CD8-positive, alpha-beta memory T cell (primary cell): ENCODE data around the gene SLAIN2. TPM values are rescaled to one million over a fixed set of nuclear protein-coding genes. Genes with fewer than 3 reads are reported as not detected.
A peak's percentile ranks its signal among the peaks of the same experiment; 100 is the strongest.
"Not testable (repeated sequence)": the region's sequence is repeated elsewhere in the genome, so short reads cannot be mapped to it uniquely, and the experiment has no call there.

ENCODE experiments used
- CTCF ChIA-PET: fragments of 350-600 bp; sonication (Branson Sonifier 250); formaldehyde crosslinking; loops from one replicate; lab custom pipeline; 2021; ENCODE audit warnings: antibody characterized with exemption; lab: Charles Lee
- POLR2A ChIA-PET: fragments of 350-600 bp; sonication (Branson Sonifier 250); formaldehyde crosslinking; loops from one replicate; lab custom pipeline; 2021; ENCODE audit warnings: antibody characterized with exemption; lab: Charles Lee
- DNase-seq, 5 donors: peaks; one replicate each; pipeline versions ENCODE4 v3.0.0 to v3.0.0-alpha.2; 2020 to 2022; ENCODE audit warnings: mixed read lengths in 1 of 5
- H3K27ac ChIP-seq: one replicate; pipeline ENCODE4 v1.7.0; 2013; ENCODE audit warnings: low read depth, mild to moderate bottlenecking, low read length, moderate library complexity
- H3K27me3 ChIP-seq: 2 replicates; pipeline ENCODE4 v1.7.0; 2013; ENCODE audit warnings: low read length, mild to moderate bottlenecking; ENCODE audit not compliant: insufficient read depth, poor library complexity, severe bottlenecking
- H3K36me3 ChIP-seq: 2 replicates; pipeline ENCODE4 v1.7.0; 2013; ENCODE audit warnings: mild to moderate bottlenecking, low read length, moderate library complexity; ENCODE audit not compliant: insufficient read depth
- H3K4me1 ChIP-seq: 2 replicates; pipeline ENCODE4 v1.7.0; 2013; ENCODE audit warnings: mild to moderate bottlenecking, low read length, moderate library complexity; ENCODE audit not compliant: insufficient read depth
- H3K4me3 ChIP-seq: 2 replicates; pipeline ENCODE4 v1.7.0; 2013; ENCODE audit warnings: mild to moderate bottlenecking, low read length
- H3K9me3 ChIP-seq: 2 replicates; pipeline ENCODE4 v1.7.0; 2013; ENCODE audit warnings: mild to moderate bottlenecking, low read length
- H3K27ac Mint-ChIP-seq, 8 donors: one replicate each; pipeline ENCODE4 v1.8.0; 2020 to 2021; ENCODE audit warnings: mixed read lengths in 8 of 8, mild to moderate bottlenecking in 6 of 8, inconsistent platforms in 3 of 8, moderate library complexity in 3 of 8
- H3K27me3 Mint-ChIP-seq, 2 donors: one replicate each; pipeline ENCODE4 v1.8.0; 2020 to 2021; ENCODE audit warnings: mixed read lengths in 2 of 2, mild to moderate bottlenecking in 1 of 2, moderate library complexity in 1 of 2
- H3K36me3 Mint-ChIP-seq, 3 donors: one replicate each; pipeline ENCODE4 v1.8.0; 2020 to 2021; ENCODE audit warnings: mixed read lengths in 3 of 3, inconsistent platforms in 1 of 3, mild to moderate bottlenecking in 1 of 3
- H3K4me1 Mint-ChIP-seq, 3 donors: one replicate each; pipeline ENCODE4 v1.8.0; 2020 to 2021; ENCODE audit warnings: mixed read lengths in 3 of 3, inconsistent platforms in 1 of 3, mild to moderate bottlenecking in 1 of 3
- H3K4me3 Mint-ChIP-seq, 7 donors: one replicate each; pipeline ENCODE4 v1.8.0; 2020 to 2021; ENCODE audit warnings: mixed read lengths in 7 of 7, mild to moderate bottlenecking in 6 of 7, moderate library complexity in 4 of 7, inconsistent platforms in 2 of 7
- H3K9me3 Mint-ChIP-seq, 5 donors: one replicate each; pipeline ENCODE4 v1.8.0; 2020 to 2022; ENCODE audit warnings: mixed read lengths in 5 of 5, mild to moderate bottlenecking in 3 of 5, moderate library complexity in 2 of 5, inconsistent platforms in 1 of 5
- polyA plus RNA-seq: library from polyadenylated mRNA; unstranded; fragments of 300-500 nt; fragmentation: Illumina TruSeq; gene quantifications from one replicate; pipeline ENCODE4 v1.2.3, GENCODE V29; 2021
- total RNA-seq, 2 experiments: library from RNA; stranded (reverse); gene quantifications; one replicate each; pipeline ENCODE4 v1.2.3, GENCODE V29; 2021

Gene SLAIN2
- 10 to 100 TPM; 72.2 to 86.8 TPM for total RNA-seq
- 26.4 TPM for polyA plus RNA-seq

DNA sequence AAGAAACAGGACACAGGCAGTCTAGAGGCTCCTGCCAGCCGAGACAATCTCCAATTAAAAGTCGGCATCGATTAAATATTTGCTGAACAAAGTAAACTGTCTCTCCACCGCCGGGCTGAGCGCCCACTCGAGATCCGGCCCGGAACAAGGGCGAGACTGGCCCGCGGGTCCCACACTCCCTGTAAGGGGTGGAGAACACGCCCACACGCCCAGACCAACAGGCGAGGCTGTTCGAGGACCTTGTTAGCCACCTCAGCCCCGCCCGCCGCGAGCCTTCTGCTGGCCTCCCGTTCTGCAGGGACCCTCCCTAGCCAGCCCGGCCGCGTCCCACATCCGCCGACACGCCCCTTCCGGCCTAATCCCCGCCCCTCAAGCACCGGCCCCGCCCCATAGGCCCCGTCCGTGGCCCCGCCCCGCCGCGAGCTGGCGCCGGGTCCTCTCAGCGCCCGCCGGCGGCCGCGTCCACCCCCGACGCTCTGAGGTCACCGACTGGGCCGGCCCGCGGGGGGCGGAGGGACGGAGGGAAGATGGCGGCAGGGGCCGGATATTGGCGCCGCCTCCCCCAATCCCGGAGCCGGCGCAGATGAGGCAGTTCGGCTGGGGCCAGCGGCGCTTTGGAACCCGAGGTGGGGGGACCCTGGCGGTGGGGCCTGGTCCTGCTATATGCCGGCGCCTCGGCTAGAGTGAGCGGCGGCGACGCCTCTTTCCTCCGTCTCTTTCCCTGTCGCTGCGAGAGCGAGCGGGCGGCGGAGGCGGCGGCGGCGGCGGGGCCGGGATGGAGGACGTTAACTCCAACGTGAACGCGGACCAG is at the start of gene SLAIN2:
Gene SLAIN2, plus strand, starts transcription at position 565 of the 811 bp plus-strand sequence. Its CDS starts 211 bp downstream, at position 776.
- Histone ChIP-seq H3K27ac (peak within 1 kb of the TSS; percentile 94), H3K27me3 (no peaks in the 10 kb centered on the region), H3K4me3 (peak within 1 kb of the TSS; percentile 88), H3K9me3 (no peaks in the 10 kb centered on the region), H3K36me3 (no peaks in the 10 kb centered on the region), H3K4me1 (peaks cover 44% of the 10 kb centered on the region)
- peak; percentile 97 for DNase-seq
- Mint-ChIP-seq H3K4me3 (peak within 1 kb of the TSS; percentile 94 to 100 (median 96)), H3K27ac (peak within 1 kb of the TSS; percentile 89 to 100 (median 97)), H3K4me1 (peaks cover 43 to 51% (median 48%) of the 10 kb centered on the region in 3 donors), H3K27me3 (no peaks in the 10 kb centered on the region), H3K9me3 (no peaks in the 10 kb centered on the region), H3K36me3 (peaks cover 0 to 12% (median 2%) of the 10 kb centered on the region in 3 donors)
- POLR2A ChIA-PET: interaction anchor here (0.6 to 1.8 kb wide), 3 partner anchors 10 to 231 kb away, joined by 3 to 5 read pairs (median 3); no protein-coding TSS in a partner anchor
- CTCF ChIA-PET: interaction anchor here (0.7 to 1.6 kb wide), 3 partner anchors 13 to 46 kb away, joined by 3 to 4 read pairs (median 3); no protein-coding TSS in a partner anchor

DNA sequence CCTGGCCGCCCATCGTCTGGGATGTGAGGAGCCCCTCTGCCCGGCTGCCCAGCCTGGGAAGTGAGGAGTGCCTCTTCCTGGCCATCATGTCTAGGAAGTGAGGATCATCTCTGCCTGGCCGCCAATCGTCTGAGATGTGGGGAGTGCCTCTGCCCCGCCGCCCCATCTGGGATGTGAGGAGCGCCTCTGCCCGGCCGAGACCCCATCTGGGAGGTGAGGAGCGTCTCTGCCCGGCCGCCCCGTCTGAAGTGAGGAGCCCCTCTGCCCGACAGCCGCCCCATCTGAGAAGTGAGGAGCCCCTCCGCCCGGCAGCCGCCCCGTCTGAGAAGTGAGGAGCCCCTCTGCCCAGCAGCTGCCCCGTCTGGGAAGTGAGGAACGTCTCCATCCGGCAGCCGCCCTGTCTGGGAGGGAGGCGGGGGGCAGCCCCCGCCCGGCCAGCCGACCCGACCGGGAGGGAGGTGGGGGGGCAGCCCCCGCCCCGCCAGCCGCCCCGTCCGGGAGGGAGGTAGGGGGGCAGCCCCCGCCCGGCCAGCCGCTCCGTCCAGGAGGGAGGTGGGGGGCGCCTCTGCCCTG is 49.0 kb upstream of the SLAIN2 start:
- H3K27me3 Mint-ChIP-seq, H3K4me3 ChIP-seq, H3K36me3 Mint-ChIP-seq, H3K27ac ChIP-seq, H3K9me3 Mint-ChIP-seq, DNase-seq, H3K4me3 Mint-ChIP-seq, H3K9me3 ChIP-seq, POLR2A ChIA-PET, H3K36me3 ChIP-seq, H3K27ac Mint-ChIP-seq, H3K4me1 ChIP-seq, H3K27me3 ChIP-seq: not testable (repeated sequence)
- H3K4me1 Mint-ChIP-seq: peaks cover 11 to 19% (median 19%) of the 10 kb centered on the region in 3 donors
- CTCF ChIA-PET: interaction anchor here (1.3 kb wide), 1 partner anchor 17 kb away, joined by 4 read pairs; no protein-coding TSS in a partner anchor

DNA sequence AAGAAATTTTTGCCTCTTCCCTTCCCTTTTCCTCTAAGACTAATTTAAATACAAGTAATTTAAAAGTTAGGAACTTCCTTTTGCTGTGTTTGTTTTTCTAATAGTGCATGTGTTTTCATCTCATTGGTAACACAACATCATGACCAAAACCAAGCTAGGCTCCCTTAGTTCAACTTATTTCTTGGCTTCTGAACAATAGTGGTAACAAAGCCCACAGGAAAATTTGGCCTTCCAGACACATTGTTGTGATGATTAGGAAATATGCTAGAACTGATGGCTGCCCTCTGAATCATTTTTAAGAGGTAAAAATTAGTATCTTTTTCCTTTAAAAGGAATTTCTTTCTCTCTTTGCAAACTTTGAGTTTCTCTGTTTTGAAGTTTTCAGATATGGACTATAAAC is 46.2 kb upstream of the SLAIN2 start:
- peaks cover 3 to 4% of the 10 kb centered on the region in 2 donors for H3K27me3 Mint-ChIP-seq
- POLR2A ChIA-PET: no interaction called here
- peaks cover 11 to 21% (median 20%) of the 10 kb centered on the region in 3 donors for H3K4me1 Mint-ChIP-seq
- Histone ChIP-seq H3K4me3 (no peak overlapping the region), H3K27ac (no peak overlapping the region), H3K27me3 (no peaks in the 10 kb centered on the region), H3K4me1 (no peaks in the 10 kb centered on the region), H3K9me3 (no peaks in the 10 kb centered on the region), H3K36me3 (no peaks in the 10 kb centered on the region)
- DNase-seq: no peak
- CTCF ChIA-PET: interaction anchor here (1.7 kb wide), 1 partner anchor 24 kb away, joined by 4 read pairs; no protein-coding TSS in a partner anchor
- no peaks in the 10 kb centered on the region for H3K36me3 Mint-ChIP-seq
- H3K27ac Mint-ChIP-seq: no peak overlapping the region
- H3K9me3 Mint-ChIP-seq: no peaks in the 10 kb centered on the region
- no peak overlapping the region for H3K4me3 Mint-ChIP-seq

DNA sequence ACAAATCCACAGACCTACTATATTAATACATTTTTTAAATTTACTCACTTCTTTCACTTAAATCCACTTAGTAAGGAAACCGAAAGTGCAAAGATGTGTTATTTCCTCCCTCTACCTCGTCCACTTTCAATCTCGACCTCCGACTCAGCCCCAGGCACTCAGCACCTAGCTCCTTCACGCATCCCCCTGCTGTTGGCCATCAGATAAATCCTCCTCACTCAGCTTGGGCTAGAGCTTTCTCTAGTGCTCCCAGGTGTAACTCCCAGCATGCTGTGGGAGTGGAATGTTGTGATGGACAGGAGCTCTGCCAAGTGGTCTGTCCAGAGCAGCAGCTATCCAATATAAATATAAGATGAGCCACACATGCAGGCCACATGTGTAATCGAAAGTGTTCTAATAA is 45.0 kb upstream of the SLAIN2 start:
- Histone ChIP-seq H3K9me3 (no peaks in the 10 kb centered on the region), H3K27me3 (no peaks in the 10 kb centered on the region), H3K4me1 (no peaks in the 10 kb centered on the region), H3K36me3 (no peaks in the 10 kb centered on the region), H3K4me3 (no peak overlapping the region), H3K27ac (no peak overlapping the region)
- H3K9me3 Mint-ChIP-seq: no peaks in the 10 kb centered on the region
- DNase-seq: no peak
- peaks cover 0 to 4% of the 10 kb centered on the region in 2 donors for H3K27me3 Mint-ChIP-seq
- CTCF ChIA-PET: no interaction called here
- POLR2A ChIA-PET: no interaction called here
- peak overlapping the region in 6 of 7 donors; percentile 74 to 82 (median 76) for H3K4me3 Mint-ChIP-seq
- peak overlapping the region in 6 of 8 donors; percentile 19 to 87 (median 60) for H3K27ac Mint-ChIP-seq
- H3K36me3 Mint-ChIP-seq: no peaks in the 10 kb centered on the region
- H3K4me1 Mint-ChIP-seq: peaks cover 11 to 21% (median 20%) of the 10 kb centered on the region in 3 donors

DNA sequence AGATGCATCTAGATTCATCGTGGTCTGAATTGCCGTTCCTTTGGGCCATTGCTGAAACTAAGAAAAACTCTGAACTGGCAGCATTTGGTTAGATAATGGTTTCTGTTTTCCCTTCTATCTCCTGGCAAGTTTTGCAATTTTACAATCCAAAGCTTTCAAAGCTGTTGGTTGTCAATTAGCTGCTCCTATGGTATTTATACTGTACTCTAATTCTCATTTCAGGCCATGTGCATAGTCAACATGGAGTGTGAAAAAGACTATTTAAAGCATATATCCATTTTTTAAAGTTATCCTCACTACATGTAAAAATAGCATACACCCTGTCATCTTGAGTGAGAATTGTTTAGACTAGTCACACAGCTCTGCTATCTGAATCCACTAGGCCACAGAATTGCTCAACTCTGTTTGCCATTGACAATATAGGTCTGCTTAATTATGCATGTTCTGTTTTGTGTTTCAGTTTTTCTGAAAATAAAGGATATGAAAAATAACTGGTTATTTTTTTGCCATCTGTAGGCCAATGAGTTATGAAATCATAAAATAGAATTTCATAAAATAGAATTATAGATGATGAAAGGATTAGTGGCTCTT is 44.0 kb upstream of the SLAIN2 start:
- H3K27ac Mint-ChIP-seq: peak overlapping the region in 1 of 8 donors; percentile 5
- H3K36me3 Mint-ChIP-seq: peaks cover 0 to 2% (median 0%) of the 10 kb centered on the region in 3 donors
- ChIA-PET POLR2A (no interaction called here), CTCF (no interaction called here)
- no peaks in the 10 kb centered on the region for H3K4me1 ChIP-seq
- H3K9me3 ChIP-seq: no peaks in the 10 kb centered on the region
- no peak for DNase-seq
- H3K27me3 ChIP-seq: no peaks in the 10 kb centered on the region
- H3K4me1 Mint-ChIP-seq: peaks cover 11 to 21% (median 20%) of the 10 kb centered on the region in 3 donors
- peaks cover 6% of the 10 kb centered on the region in 2 donors for H3K27me3 Mint-ChIP-seq
- no peak overlapping the region for H3K4me3 ChIP-seq
- no peak overlapping the region for H3K4me3 Mint-ChIP-seq
- H3K27ac ChIP-seq: no peak overlapping the region
- no peaks in the 10 kb centered on the region for H3K36me3 ChIP-seq
- H3K9me3 Mint-ChIP-seq: no peaks in the 10 kb centered on the region

DNA sequence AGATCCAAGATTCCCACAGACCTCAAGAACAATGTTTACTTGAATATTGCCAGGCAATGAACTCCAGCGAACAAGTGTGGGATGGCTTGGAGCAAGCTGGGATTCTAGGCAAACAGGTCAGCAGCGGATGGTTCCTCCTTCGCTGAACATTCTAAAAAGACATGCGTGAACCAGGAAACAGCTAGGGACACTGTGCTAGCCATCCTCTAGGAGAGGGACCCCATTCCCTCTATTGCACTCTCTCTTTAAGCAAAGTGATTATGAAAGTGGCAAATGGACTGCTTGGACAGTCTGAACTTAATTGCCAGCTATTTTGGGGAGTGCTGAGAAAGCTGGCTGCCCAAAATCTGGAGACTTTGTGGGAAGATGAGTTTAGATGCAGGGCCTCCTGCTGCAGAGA is 41.8 kb upstream of the SLAIN2 start:
- no peaks in the 10 kb centered on the region for H3K4me1 ChIP-seq
- no peaks in the 10 kb centered on the region for H3K36me3 ChIP-seq
- ChIA-PET POLR2A (interaction anchor here (0.6 kb wide), 1 partner anchor 643 kb away, joined by 4 read pairs; no protein-coding TSS in a partner anchor), CTCF (no interaction called here)
- no peaks in the 10 kb centered on the region for H3K27me3 ChIP-seq
- H3K9me3 ChIP-seq: no peaks in the 10 kb centered on the region
- H3K27me3 Mint-ChIP-seq: peaks cover 6 to 10% of the 10 kb centered on the region in 2 donors
- peaks cover 11 to 21% (median 20%) of the 10 kb centered on the region in 3 donors for H3K4me1 Mint-ChIP-seq
- H3K9me3 Mint-ChIP-seq: no peaks in the 10 kb centered on the region
- H3K36me3 Mint-ChIP-seq: peaks cover 0 to 2% (median 0%) of the 10 kb centered on the region in 3 donors
- no peak overlapping the region for H3K27ac ChIP-seq
- no peak overlapping the region for H3K4me3 ChIP-seq
- no peak for DNase-seq
- no peak overlapping the region for H3K27ac Mint-ChIP-seq
- H3K4me3 Mint-ChIP-seq: no peak overlapping the region

DNA sequence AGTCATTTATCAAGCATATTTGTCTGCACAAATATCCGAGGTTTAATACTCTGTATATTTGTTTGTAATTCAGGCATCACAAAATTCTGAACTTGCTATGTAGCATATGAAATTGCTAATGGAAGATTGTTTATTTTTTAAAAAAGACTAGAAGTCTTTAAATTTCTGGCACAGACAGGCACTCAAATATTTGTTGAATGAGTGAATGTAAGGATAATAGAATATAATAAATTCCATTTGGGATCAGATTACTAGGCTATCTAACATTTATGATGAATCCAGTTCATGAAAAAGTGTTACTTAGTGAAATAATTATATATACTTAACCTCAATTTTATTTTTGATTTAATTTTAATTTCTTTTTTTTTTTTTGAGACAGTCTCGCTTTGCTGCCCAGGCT is 41.3 kb upstream of the SLAIN2 start:
- Histone ChIP-seq H3K36me3 (no peaks in the 10 kb centered on the region), H3K27ac (no peak overlapping the region), H3K9me3 (no peaks in the 10 kb centered on the region), H3K4me3 (no peak overlapping the region), H3K4me1 (no peaks in the 10 kb centered on the region), H3K27me3 (no peaks in the 10 kb centered on the region)
- CTCF ChIA-PET: no interaction called here
- DNase-seq: no peak
- Mint-ChIP-seq H3K4me3 (no peak overlapping the region), H3K9me3 (no peaks in the 10 kb centered on the region), H3K4me1 (peaks cover 11 to 20% (median 20%) of the 10 kb centered on the region in 3 donors), H3K36me3 (peaks cover 0 to 2% (median 0%) of the 10 kb centered on the region in 3 donors), H3K27me3 (peaks cover 6 to 13% of the 10 kb centered on the region in 2 donors), H3K27ac (no peak overlapping the region)
- POLR2A ChIA-PET: interaction anchor here (0.6 kb wide), 1 partner anchor 643 kb away, joined by 4 read pairs; no protein-coding TSS in a partner anchor
